Inferior parietal cortex (tissue), 1 donor: ENCODE measurements around the gene NR3C2.
"Not testable (repeated sequence)": the region's sequence is repeated elsewhere in the genome, so short reads cannot be mapped to it uniquely, and the experiment has no call there.

Experiments used
- DNase-seq: peaks from one replicate; pipeline ENCODE4 v3.0.0-alpha.2; 2016; ENCODE audit errors: extremely low spot score

The NR3C2 gene

DNA sequence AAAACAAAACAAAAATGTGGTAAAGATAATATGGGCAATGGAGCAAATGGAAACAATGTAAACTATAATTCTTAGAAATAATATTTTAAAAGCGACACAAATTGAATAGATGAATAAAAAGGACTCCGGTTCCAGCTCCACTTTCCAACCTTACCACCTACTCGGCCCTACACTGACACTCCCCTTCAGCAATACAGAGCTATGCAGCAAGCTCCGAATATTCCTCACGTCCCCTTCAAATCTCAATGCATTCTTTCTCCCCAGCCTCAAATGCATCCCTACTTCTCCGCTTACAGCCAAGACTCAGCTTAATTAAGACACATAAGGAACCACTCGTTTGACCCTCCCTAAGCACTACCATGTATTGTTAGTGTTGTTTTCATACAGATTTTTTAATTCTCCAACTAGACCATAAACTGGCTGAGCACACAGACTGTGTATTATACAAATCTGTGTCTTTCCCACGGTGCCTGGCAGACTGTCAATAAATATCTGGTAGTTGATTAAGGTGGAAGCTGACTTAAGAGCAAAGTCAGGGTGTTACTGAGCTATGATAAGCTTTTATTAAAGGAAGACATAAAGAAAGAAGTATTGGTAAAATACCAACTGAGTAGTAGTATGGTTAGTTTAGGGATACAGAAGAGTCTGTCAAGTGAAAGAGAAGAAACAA lies 219.1 kb downstream of the NR3C2 start:
- no peak for DNase-seq

DNA sequence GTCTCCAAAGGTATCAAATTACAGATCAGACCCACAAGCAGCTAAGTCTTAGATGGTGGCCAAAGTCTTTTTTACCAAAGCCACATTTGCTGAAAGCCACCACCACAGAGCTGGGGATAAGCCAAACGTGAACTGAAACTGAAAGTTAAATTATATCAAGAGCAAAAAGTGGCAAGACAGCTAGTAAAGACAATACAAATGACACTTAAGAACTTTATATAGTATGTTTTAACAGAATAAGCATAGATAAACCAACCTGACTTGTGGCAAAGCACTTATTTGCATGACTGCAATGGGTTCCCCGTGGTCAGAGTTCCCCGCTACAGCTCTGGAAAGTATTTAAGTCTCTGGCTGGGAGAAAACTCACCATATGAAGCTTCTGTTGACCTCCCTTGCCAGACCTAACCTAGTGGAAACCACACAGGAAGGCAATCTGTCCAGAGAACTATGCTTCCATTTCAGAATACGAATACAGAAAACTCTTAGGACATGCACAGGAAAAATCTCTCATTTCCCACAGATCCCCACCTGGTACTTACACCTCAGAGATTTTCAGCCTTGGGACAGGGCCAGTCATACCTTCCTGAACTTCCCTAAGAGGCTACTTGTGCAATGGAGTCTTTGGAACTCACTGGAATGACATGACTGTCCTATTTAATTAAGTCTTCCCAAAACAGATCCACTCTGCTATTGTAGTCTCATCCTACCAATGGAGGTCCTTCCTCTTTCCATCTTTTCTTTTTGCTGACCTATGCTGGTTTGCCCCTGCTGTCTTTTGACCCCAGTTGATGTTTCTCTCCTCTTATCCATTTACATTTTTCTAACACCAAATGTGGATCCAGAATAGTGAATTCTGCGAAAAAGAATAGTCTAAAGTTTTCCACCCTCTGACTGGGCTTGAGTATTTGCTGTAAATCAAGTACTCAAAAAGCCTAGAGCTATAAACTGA lies 225.1 kb downstream of the NR3C2 start:
- DNase-seq, result no peak

DNA sequence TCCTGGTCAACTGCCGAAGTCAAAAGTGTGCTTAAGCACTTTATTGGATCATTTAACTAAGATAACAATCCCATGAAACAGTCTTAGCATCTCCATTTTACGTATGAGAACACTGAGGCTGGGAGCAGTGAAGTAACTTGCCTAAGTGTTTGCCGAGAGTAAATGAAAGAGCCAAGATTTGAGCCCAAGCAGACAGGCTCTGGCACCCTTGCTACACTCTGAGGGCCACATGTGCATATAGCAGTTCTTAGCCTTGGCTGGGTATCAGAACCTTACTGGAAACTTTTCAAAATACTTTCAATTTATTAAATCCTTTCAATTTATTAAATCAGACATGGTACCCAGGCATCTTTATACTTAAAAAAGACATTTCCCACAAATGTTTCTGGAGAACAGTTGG lies 225.9 kb downstream of the NR3C2 start:
- no peak for DNase-seq

GRCh38 chr4:148215202-148215601 lies 227.0 kb downstream of the NR3C2 start:
- DNase-seq, result no peak

DNA sequence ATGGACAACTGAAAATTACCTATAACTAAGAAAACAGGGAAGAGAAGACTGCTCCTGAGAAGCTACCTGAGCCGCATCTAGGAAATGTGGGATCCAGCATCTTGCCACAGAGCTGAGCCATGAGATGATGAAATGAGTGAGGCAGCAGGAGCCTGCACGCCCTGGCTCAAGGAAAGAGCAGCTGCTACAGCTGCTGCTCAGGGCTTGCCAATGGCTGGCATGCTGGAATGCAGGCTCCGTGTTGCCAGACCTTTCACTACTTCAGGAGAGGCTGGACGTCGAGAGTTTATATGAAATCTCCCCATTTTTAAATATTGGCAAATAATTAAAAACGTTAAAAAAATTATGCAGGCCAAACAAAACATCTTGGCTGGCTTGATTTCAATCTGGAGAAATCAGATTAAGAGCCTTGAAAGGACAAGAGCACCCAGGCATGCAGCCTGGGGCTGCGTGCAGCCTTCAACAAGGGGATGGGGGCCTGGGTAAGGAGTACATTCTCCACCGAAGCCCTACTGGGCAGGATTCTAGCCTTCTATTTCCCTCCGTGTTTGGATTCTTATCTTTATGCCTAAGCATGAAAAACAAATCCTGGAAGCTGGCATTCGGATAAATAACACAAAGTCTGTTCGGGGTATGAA lies 227.6 kb downstream of the NR3C2 start:
- no peak for DNase-seq

- no peak for DNase-seq
Measured at GRCh38 chr4:148211533-148211932, 230.7 kb downstream of the NR3C2 start.

DNA sequence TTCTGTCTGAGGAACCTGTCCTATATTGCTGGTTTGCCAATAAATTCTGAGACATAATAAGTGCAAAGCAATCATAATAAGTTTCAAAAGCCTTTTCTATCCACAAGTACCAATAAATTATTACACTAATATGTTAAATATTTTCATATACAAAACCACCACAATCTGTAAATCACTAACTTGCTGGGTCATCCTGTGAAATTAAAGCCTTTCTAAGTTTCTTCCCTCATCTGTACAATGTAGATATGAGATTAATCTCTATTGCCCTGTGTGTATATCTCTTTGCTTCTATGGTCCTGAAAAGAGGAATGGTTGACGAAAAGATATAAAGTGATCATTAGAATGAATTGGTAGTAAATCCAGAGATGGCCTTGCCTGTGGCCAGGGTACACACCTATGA lies 231.6 kb downstream of the NR3C2 start:
- DNase-seq, result no peak

DNA sequence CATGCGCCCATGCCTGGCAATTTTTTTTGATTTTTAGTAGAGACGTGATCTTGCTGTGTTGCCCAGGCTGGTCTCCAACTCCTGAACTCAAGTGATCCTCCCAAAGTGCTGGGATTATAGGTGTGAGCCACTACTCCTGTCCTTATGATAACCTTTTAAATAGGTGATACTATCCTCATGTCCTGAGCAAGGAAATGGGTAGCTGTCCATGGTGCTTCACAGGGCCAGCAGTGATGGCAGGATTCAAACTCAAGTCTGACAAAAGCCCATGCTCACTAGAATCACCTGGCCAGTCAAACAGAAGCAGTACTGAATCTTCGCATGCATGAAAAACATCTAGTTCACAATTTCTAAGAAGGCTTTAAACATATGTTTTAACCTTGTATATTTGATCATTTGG lies 235.1 kb downstream of the NR3C2 start:
- DNase-seq, result no peak

- DNase-seq, result no peak
Measured at GRCh38 chr4:148205476-148205875, 236.7 kb downstream of the NR3C2 start.

DNA sequence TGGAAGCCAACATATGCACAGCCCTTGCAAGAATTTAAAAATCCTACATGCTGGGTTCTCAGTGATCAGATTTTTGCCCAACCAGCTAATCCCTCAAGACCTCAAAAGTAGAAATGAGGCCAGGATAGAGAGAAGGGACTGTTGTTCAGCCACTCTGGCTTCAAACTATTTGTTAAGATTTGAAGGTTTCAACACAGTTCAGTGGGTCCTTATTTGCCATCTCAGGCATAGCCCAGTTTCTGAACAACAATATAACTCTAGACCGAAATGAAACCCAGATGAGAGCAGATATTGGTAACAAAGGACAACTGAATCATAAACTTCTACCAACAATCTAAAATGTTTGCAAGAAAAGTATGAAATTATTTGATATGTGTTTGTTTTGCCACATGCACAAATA lies 237.3 kb downstream of the NR3C2 start:
- no peak for DNase-seq

- DNase-seq, result no peak
Measured at GRCh38 chr4:148204171-148204570, 238.0 kb downstream of the NR3C2 start.

- DNase-seq, result peak; percentile 71
Measured at GRCh38 chr4:148203056-148203898, 238.9 kb downstream of the NR3C2 start.

DNA sequence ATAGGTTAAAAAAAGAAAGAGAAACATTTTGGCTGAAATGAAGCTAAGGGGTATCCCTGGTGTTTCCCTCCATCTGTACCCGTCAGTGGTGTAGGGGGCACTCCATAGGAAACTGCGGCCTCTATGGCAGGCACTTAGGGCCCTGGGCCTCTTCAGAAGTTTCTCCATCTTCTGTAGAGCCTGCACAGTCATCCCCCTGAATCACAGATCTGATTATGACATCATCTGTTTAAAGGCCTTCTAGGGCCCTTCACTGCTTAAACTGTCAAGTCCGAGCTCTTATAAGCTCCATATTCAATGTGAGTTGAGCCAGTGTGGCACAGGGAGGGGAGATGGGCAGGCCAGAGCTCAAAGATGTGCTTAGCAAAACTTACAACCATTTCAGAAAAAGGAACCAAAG lies 241.3 kb downstream of the NR3C2 start:
- no peak for DNase-seq

- DNase-seq, result no peak
Measured at GRCh38 chr4:148196164-148196563, 246.1 kb downstream of the NR3C2 start.

GRCh38 chr4:148192526-148192925 lies 249.7 kb downstream of the NR3C2 start:
- no peak for DNase-seq

DNA sequence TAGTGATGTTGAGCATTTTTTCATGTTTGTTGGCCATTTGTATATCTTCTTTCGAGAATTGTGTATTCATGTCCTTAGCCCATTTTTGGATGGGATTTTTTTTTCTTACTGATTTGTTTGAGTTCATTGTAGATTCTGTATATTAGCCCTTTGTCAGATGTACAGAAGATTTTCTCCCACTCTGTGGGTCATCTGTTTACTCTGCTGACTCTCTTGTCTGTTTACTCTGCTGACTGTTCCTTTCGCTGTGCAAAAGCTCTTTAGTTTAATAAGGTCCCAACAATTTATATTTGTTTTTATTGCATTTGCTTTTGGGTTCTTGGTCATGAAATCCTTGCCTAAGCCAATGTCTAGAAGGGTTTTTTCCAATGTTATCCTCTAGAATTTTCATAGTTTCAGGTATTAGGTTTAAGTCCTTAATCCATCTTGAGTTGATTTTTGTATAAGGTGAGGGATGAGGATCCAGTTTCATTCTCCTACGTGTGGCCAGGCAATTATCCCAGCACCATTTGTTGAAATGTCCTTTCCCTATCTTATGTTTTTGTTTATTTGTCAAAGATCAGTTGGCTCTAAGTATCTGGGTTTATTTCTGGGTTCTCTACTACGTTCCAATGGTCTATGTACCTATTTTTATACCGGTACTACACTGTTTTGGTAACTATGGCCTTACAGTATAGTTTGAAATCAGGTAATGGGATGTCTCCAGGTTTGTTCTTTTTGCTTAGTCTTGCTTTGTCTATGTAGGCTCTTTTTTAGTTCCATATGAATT lies 254.6 kb downstream of the NR3C2 start:
- not testable (repeated sequence) for DNase-seq

- no peak for DNase-seq
Measured at GRCh38 chr4:148184922-148185321, 257.3 kb downstream of the NR3C2 start.

DNA sequence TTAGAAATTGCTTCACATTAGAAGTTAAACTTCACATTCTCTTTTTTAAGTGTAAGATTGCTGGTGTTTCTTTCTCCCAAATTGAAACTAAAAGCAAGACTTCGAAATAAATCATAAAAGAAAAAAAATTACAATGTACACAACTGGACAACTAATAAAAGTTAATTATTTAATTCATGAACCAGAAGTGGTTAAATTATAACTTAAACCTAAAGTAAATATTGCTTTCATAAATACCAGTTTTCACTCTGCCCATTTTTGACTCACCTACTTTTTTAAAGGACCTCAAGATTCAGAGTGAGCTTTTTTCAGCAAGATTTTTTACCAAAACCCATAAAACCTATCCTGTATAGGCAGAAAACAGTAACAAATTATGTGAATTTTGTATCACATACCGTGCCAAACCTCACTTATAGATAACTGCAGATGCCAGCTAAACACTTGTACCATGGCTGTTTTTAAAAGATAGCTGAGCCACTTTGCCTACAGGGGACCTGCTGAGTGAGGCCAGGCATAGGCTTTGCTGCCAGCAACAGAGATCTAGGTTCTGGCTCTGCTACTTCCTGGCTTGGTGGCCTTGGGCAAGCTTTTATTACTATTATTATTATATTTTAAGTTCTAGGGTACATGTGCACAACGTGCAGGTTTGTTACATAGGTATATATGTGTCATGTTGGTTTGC lies 259.8 kb downstream of the NR3C2 start:
- DNase-seq, result no peak

- DNase-seq, result no peak
Measured at GRCh38 chr4:148173397-148174017, 268.7 kb downstream of the NR3C2 start.

GRCh38 chr4:148171596-148171995 lies 270.6 kb downstream of the NR3C2 start:
- DNase-seq, result no peak
